Thyroid gland (tissue), 4 donors: Measurements from ENCODE around the gene NRN1L.

Source experiments
- POLR2A ChIP-seq, 2 donors: fragments of 450-650 bp; IDR thresholded peaks; one replicate each; pipeline ENCODE4 v1.6.1; 2017; ENCODE audit warnings: antibody characterized with exemption in 2 of 2, mild to moderate bottlenecking in 2 of 2, moderate library complexity in 1 of 2
- TF ChIP-seq, protein P1 (sequence below), 6 experiments: fragments of 200-600 bp in 3 of 6; fragments of 450-650 bp in 3 of 6; sonication (generic) in 3 of 6; IDR thresholded peaks; one replicate each; pipeline ENCODE4 v1.5.1; 2016 to 2019; ENCODE audit warnings: antibody characterized with exemption in 6 of 6, mild to moderate bottlenecking in 2 of 6, inconsistent platforms in 1 of 6, moderate library complexity in 1 of 6

DNA sequence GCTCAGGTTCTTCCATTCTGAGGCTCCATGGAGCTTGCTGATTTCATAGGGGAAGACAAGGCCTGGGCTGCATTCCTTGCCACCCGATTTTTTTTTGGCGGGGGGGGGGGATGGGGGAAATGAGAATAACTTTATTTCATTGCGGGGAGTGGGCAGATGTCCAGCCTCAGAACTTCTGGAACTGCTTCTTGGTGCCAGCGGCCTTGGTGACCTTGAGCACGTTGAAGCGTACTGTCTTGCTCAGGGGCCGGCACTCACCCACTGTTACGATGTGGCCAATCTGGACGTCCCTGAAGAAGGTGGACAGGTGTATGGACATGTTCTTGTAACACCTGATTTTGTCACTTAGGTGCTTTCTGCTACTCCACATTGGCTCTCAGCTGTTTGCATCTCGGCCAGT lies 28.9 kb upstream of the NRN1L start:
- TF ChIP-seq, protein P1, sequence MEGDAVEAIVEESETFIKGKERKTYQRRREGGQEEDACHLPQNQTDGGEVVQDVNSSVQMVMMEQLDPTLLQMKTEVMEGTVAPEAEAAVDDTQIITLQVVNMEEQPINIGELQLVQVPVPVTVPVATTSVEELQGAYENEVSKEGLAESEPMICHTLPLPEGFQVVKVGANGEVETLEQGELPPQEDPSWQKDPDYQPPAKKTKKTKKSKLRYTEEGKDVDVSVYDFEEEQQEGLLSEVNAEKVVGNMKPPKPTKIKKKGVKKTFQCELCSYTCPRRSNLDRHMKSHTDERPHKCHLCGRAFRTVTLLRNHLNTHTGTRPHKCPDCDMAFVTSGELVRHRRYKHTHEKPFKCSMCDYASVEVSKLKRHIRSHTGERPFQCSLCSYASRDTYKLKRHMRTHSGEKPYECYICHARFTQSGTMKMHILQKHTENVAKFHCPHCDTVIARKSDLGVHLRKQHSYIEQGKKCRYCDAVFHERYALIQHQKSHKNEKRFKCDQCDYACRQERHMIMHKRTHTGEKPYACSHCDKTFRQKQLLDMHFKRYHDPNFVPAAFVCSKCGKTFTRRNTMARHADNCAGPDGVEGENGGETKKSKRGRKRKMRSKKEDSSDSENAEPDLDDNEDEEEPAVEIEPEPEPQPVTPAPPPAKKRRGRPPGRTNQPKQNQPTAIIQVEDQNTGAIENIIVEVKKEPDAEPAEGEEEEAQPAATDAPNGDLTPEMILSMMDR (IDR thresholded peaks at IDR 0.05) = no peak
- TF ChIP-seq POLR2A (IDR thresholded peaks at IDR 0.05) = no peak
